K562 (cell line): ENCODE data around the gene BRPF1. TPM values are rescaled to one million over a fixed set of nuclear protein-coding genes. Genes with fewer than 3 reads are reported as not detected.

Experiments
- ATAC-seq: fragments of 200-7000 bp; cut with Tn5 transposase; 3 replicates; pipeline ENCODE4 v1.9.1; 2020; ENCODE audit warnings: moderate library complexity
- BruUV-seq: library from RNA; stranded (reverse); fragments of 400-500 nt; replicated peaks from 2 replicates; lab custom pipeline; 2021; lab: Mats Ljungman, UMichigan
- CTCF ChIA-PET: fragments of 300-600 bp; formaldehyde crosslinking; extraction: SDS; loops from one replicate; lab custom pipeline; 2021; ENCODE audit warnings: low intra/inter-chr PET ratio; lab: Yijun Ruan, JAX
- POLR2A ChIA-PET: fragments of 300-600, 350-650 bp; sonication (Branson Sonifier 250); formaldehyde crosslinking; extraction: SDS; loops from one replicate; lab custom pipeline; 2021; ENCODE audit warnings: antibody characterized with exemption, inconsistent platforms; lab: Yijun Ruan, JAX
- DNase-seq, 4 experiments: peaks; one replicate each; pipeline versions ENCODE4 v3.0.0 to v3.0.0-alpha.2; 2011 to 2018; ENCODE audit warnings: low spot score in 3 of 4, mixed read lengths in 3 of 4; ENCODE audit errors: extremely low read depth in 1 of 4
- FAIRE-seq: peaks from 2 replicates; lab custom pipeline; 2011; peaks lifted over from hg19 to GRCh38; lab: Jason Lieb, UNC
- H2AFZ ChIP-seq: 2 replicates; pipeline ENCODE4 v1.6.0; 2011; ENCODE audit warnings: low read depth, low read length, control low read depth, inconsistent platforms
- H3K27ac ChIP-seq: fragments of 200-600 bp; 3 replicates; pipeline ENCODE4 v1.8.0; 2011; ENCODE audit warnings: low read depth, mild to moderate bottlenecking, control low read depth, inconsistent platforms, low read length, moderate library complexity, mixed read lengths; ENCODE audit errors: extremely low read depth
- H3K27me3 ChIP-seq, 2 experiments: fragments of 300-600 bp in 1 of 2; 2 replicates in 1 of 2; 3 replicates in 1 of 2; pipeline versions ENCODE4 v1.6.0 to v1.8.0; 2011; ENCODE audit warnings: inconsistent platforms in 2 of 2, low read length in 2 of 2, mild to moderate bottlenecking in 1 of 2, mixed read lengths in 1 of 2, moderate library complexity in 1 of 2; ENCODE audit not compliant: control insufficient read depth in 2 of 2, insufficient read depth in 2 of 2
- H3K36me3 ChIP-seq: fragments of 300-600 bp; 3 replicates; pipeline ENCODE4 v1.8.0; 2011; ENCODE audit warnings: mild to moderate bottlenecking, low read length, inconsistent platforms; ENCODE audit not compliant: control insufficient read depth, insufficient read depth
- H3K4me1 ChIP-seq, 2 experiments: fragments of 200-600 bp in 1 of 2; replicated peaks in 1 of 2; 2 replicates in 1 of 2; 3 replicates in 1 of 2; pipeline versions ENCODE4 v1.5.1 to v1.8.0; 2011; ENCODE audit warnings: inconsistent platforms in 2 of 2, low read length in 2 of 2, mild to moderate bottlenecking in 1 of 2, mixed read lengths in 1 of 2, moderate library complexity in 1 of 2; ENCODE audit not compliant: control insufficient read depth in 2 of 2, insufficient read depth in 2 of 2
- H3K4me2 ChIP-seq: 2 replicates; pipeline ENCODE4 v1.6.1; 2011; ENCODE audit warnings: low read length, control low read depth, inconsistent platforms, mixed read lengths; ENCODE audit not compliant: insufficient read depth
- H3K4me3 ChIP-seq: fragments of 200-600 bp; sonication (generic), shearing (Covaris generic); 2 replicates; pipeline ENCODE4 v1.5.1; 2016; ENCODE audit warnings: control low read depth, inconsistent platforms
- H3K79me2 ChIP-seq: fragments of 200-600 bp; 3 replicates; pipeline ENCODE4 v1.8.0; 2011; ENCODE audit warnings: low read length, inconsistent platforms; ENCODE audit not compliant: control insufficient read depth, insufficient read depth
- H3K9ac ChIP-seq, 2 experiments: 2 replicates each; pipeline versions ENCODE4 v1.6.0 to v1.6.1; 2011; ENCODE audit warnings: low read depth in 2 of 2, low read length in 2 of 2, control low read depth in 1 of 2, inconsistent platforms in 1 of 2, mild to moderate bottlenecking in 1 of 2, mixed read lengths in 1 of 2; ENCODE audit not compliant: insufficient read depth in 1 of 2
- H3K9me1 ChIP-seq: one replicate; pipeline ENCODE4 v1.6.0; 2011; ENCODE audit warnings: inconsistent platforms, mild to moderate bottlenecking, low read length, moderate library complexity; ENCODE audit not compliant: control insufficient read depth, insufficient read depth
- H3K9me3 ChIP-seq: replicated peaks from 2 replicates; pipeline ENCODE4 v1.5.1; 2011; ENCODE audit warnings: low read depth, low read length, inconsistent platforms; ENCODE audit not compliant: control insufficient read depth, insufficient read depth
- H4K20me1 ChIP-seq: replicated peaks from 2 replicates; pipeline ENCODE4 v1.6.1; 2011; ENCODE audit warnings: low read length, inconsistent platforms, mixed read lengths; ENCODE audit not compliant: control insufficient read depth, insufficient read depth
- ATF4 ChIP-seq: fragments of 450-650 bp; formaldehyde crosslinking; IDR thresholded peaks from 2 replicates; pipeline ENCODE4 v1.4.0; 2022; ENCODE audit warnings: mild to moderate bottlenecking, moderate library complexity
- CBX3 ChIP-seq, 2 experiments: IDR thresholded peaks; 1 replicate in 1 of 2; 2 replicates in 1 of 2; pipeline ENCODE4 v1.6.1; 2012; ENCODE audit warnings: inconsistent platforms in 2 of 2, low read length in 2 of 2, borderline replicate concordance in 1 of 2, control low read depth in 1 of 2
- HMGN3 ChIP-seq: IDR thresholded peaks from 2 replicates; pipeline ENCODE4 v1.6.1; 2011; ENCODE audit warnings: borderline replicate concordance, low read depth, mild to moderate bottlenecking, mixed read lengths, low read length; ENCODE audit not compliant: insufficient read length; ENCODE audit errors: extremely low read depth
- MTA3 ChIP-seq: fragments of 450-650 bp; formaldehyde crosslinking; IDR thresholded peaks from 2 replicates; pipeline ENCODE4 v1.6.1; 2017; ENCODE audit warnings: mild to moderate bottlenecking, borderline replicate concordance
- NEUROD1 ChIP-seq: fragments of 150-350 bp; IDR thresholded peaks from 2 replicates; pipeline ENCODE4 v1.6.1; 2014; ENCODE audit warnings: borderline replicate concordance, low read length, low read depth; ENCODE audit not compliant: partially characterized antibody
- NONO ChIP-seq, 2 experiments: fragments of 200-400 bp in 1 of 2; fragments of 450-650 bp in 1 of 2; formaldehyde crosslinking in 1 of 2; IDR thresholded peaks; 2 replicates each; pipeline ENCODE4 v1.6.1; 2017; ENCODE audit warnings: low read depth in 2 of 2, mild to moderate bottlenecking in 2 of 2, moderate library complexity in 2 of 2, low read length in 1 of 2
- POLR2G ChIP-seq: fragments of 200-400 bp; formaldehyde crosslinking; IDR thresholded peaks from 2 replicates; pipeline ENCODE4 v1.6.1; 2017; ENCODE audit warnings: low read depth, mild to moderate bottlenecking, antibody characterized with exemption, low read length, moderate library complexity
- ZFPM2 ChIP-seq: fragments of 250-450 bp; sonication (Bioruptor Pico); IDR thresholded peaks from 2 replicates; pipeline ENCODE4 v1.5.1; 2022; ENCODE audit warnings: mild to moderate bottlenecking
- ZKSCAN1 ChIP-seq: fragments of 150-350 bp; IDR thresholded peaks from 2 replicates; pipeline ENCODE4 v1.6.1; 2016; ENCODE audit warnings: low read depth, low read length
- ZNF134 ChIP-seq: fragments of 250-450 bp; sonication (Bioruptor Pico); conservative IDR thresholded peaks from 2 replicates; pipeline ENCODE4 v1.4.0; 2020
- ZNF354B ChIP-seq: fragments of 250-450 bp; sonication (Bioruptor Pico); IDR thresholded peaks from 2 replicates; pipeline ENCODE4 v1.4.0; 2020
- ZSCAN32 ChIP-seq: fragments of 450-650 bp; formaldehyde crosslinking; IDR thresholded peaks from 2 replicates; pipeline ENCODE4 v1.4.0; 2020; ENCODE audit warnings: mild to moderate bottlenecking, moderate library complexity
- WGBS: fragments of 100-300 bp; shearing (Covaris generic); methylation state at CpG from one replicate; pipeline ENCODE4 v1.1.6; 2016; ENCODE audit warnings: low coverage, mixed read lengths; ENCODE audit not compliant: insufficient coverage; ENCODE audit errors: missing lambda C conversion rate; 5-methylcytosine and 5-hydroxymethylcytosine counted together
- in situ Hi-C: fragments of 300-500 bp; cut with MboI; formaldehyde crosslinking; loops from 4 replicates; pipeline ENCODE4 v1.15.0; 2018; ENCODE audit warnings: inconsistent platforms, mixed read lengths
- intact Hi-C: fragments of 100-400 bp; cut with micrococcal nuclease; formaldehyde crosslinking; loops from 2 replicates; pipeline ENCODE4 v1.14.2; 2022
- polyA plus RNA-seq, 8 experiments: library from polyadenylated mRNA; depleted of rRNA in 4 of 8; stranded (reverse) in 5 of 8; unstranded in 3 of 8; fragments of >200 nt; fragmentation: Nextera tagmentation in 2 of 8; fragmentation: Illumina TruSeq in 1 of 8; extraction: Ambion mirVana in 2 of 8; extraction: Trizol in 1 of 8; gene quantifications; 2 replicates each; pipeline versions ENCODE4 v1.2.1 to v1.2.3, GENCODE V29; 2011 to 2014; ENCODE audit warnings: inconsistent platforms in 1 of 8, missing spikeins in 1 of 8
- total RNA-seq, 7 experiments: library from RNA; depleted of rRNA in 6 of 7; stranded (reverse); fragments of >200 nt in 6 of 7; fragmentation: Illumina TruSeq in 2 of 7; extraction: Trizol in 2 of 7; gene quantifications; 2 replicates each; pipeline versions ENCODE4 v1.2.1 to v1.2.3, GENCODE V29; 2011 to 2021; ENCODE audit warnings: low replicate concordance in 1 of 7
- TF ChIP-seq, protein P1 (sequence below): fragments of 450-650 bp; IDR thresholded peaks from 2 replicates; pipeline ENCODE4 v1.6.1; 2016; ENCODE audit warnings: borderline replicate concordance
- TF ChIP-seq, protein P2 (sequence below): sonication (generic); formaldehyde crosslinking; IDR thresholded peaks from 2 replicates; pipeline ENCODE4 v1.8.1; 2022; ENCODE audit warnings: missing genetic modification reagents
- TF ChIP-seq, protein P3 (sequence below): fragments of 250-450 bp; sonication (Bioruptor Pico); IDR thresholded peaks from 2 replicates; pipeline ENCODE4 v1.6.1; 2021; ENCODE audit warnings: mild to moderate bottlenecking

Gene BRPF1
- total and polyA plus RNA-seq, 9 of the 15 experiments (the other 6 are each of a cell fraction or from before 2014, with no cell fraction given): 1.1 to 40.2 (median 23.5) TPM

GRCh38 chr3:9792405-9793160 is 61.0 kb downstream of the BRPF1 start, which contains the start of the genes ARPC4 and TADA3:
Gene ARPC4 (plus strand): TSS chr3:9793082. CDS start chr3:9793122, 40 bp downstream.
Gene TADA3 (minus strand): TSS chr3:9792473. CDS start chr3:9791466, 1,007 bp downstream.
- intact Hi-C loops: loop anchor here (1.0 to 10.0 kb wide), 3 partner anchors 42 to 288 kb away; no protein-coding TSS in a partner anchor
- Histone ChIP-seq H3K4me1 (peaks cover 15% of the 10 kb centered on the region in 2 experiments; a peak in 4 of 5 replicates), H3K36me3 (peaks cover 74% of the 10 kb centered on the region), H3K9me3 (no peaks in the 10 kb centered on the region), H4K20me1 (peaks cover 3% of the 10 kb centered on the region; the same call in 1 of the 2 replicates), H3K79me2 (peaks cover 68% of the 10 kb centered on the region), H3K4me2 (peak within 1 kb of the TSS; percentile 100), H3K27ac (peak within 1 kb of the TSS; percentile 100), H3K9ac (peak within 1 kb of the TSS; percentile 94 to 100), H2AFZ (peak within 1 kb of the TSS; percentile 97), H3K4me3 (peak within 1 kb of the TSS; percentile 99), H3K9me1 (peaks cover 3% of the 10 kb centered on the region), H3K27me3 (no peaks in the 10 kb centered on the region)
- POLR2A ChIA-PET: interaction anchor here (0.5 to 2.9 kb wide), 25 partner anchors 9 to 528 kb away, joined by 3 to 49 read pairs (median 4); partner anchors contain the start of genes BRPF1, OGG1, RPUSD3 and SEC13
- ATAC-seq: peak; percentile 92
- CTCF ChIA-PET: interaction anchor here (0.7 kb wide), 1 partner anchor 248 kb away, joined by 3 read pairs; no protein-coding TSS in a partner anchor
- in situ Hi-C loops: no loop called here
- BruUV-seq: no TSS peak
- DNase-seq: peak; percentile 95 to 97 (median 96)
- FAIRE-seq: peak; percentile 91
- under 1% methylated on average over 58 of the region's 65 CpGs for WGBS
- peak; percentile 92 for TF ChIP-seq HMGN3
- 0 out of 3 replicates have a peak, but pooled peaks of 1 of the 2 experiments have one; percentile 28 for TF ChIP-seq CBX3 (IDR thresholded peaks at IDR 0.05; ENCODE audit: borderline replicate concordance in 1 of 2, low read length in 2 of 2)
- 0 out of 2 replicates have a peak, but pooled peaks have one; percentile 43 for TF ChIP-seq ZNF354B (CRISPR knock-in tag)
- TF ChIP-seq MTA3: peak; percentile 41; the same call in 1 of the 2 replicates
- TF ChIP-seq NEUROD1: peak; percentile 74
- TF ChIP-seq ZNF134: peak; percentile 43; the same call in 1 of the 2 replicates
- TF ChIP-seq, protein P1, sequence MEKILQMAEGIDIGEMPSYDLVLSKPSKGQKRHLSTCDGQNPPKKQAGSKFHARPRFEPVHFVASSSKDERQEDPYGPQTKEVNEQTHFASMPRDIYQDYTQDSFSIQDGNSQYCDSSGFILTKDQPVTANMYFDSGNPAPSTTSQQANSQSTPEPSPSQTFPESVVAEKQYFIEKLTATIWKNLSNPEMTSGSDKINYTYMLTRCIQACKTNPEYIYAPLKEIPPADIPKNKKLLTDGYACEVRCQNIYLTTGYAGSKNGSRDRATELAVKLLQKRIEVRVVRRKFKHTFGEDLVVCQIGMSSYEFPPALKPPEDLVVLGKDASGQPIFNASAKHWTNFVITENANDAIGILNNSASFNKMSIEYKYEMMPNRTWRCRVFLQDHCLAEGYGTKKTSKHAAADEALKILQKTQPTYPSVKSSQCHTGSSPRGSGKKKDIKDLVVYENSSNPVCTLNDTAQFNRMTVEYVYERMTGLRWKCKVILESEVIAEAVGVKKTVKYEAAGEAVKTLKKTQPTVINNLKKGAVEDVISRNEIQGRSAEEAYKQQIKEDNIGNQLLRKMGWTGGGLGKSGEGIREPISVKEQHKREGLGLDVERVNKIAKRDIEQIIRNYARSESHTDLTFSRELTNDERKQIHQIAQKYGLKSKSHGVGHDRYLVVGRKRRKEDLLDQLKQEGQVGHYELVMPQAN: peak; percentile 56; the same call in 1 of the 2 replicates
- TF ChIP-seq POLR2G: peak; percentile 95
- no peak for TF ChIP-seq ZSCAN32 (CRISPR knock-in tag)
- no peak for TF ChIP-seq ZFPM2 (CRISPR knock-in tag)
- peak; percentile 11; the same call in 1 of the 2 replicates for TF ChIP-seq ATF4 (CRISPR knock-in tag)
- TF ChIP-seq, protein P2, sequence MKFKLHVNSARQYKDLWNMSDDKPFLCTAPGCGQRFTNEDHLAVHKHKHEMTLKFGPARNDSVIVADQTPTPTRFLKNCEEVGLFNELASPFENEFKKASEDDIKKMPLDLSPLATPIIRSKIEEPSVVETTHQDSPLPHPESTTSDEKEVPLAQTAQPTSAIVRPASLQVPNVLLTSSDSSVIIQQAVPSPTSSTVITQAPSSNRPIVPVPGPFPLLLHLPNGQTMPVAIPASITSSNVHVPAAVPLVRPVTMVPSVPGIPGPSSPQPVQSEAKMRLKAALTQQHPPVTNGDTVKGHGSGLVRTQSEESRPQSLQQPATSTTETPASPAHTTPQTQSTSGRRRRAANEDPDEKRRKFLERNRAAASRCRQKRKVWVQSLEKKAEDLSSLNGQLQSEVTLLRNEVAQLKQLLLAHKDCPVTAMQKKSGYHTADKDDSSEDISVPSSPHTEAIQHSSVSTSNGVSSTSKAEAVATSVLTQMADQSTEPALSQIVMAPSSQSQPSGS (CRISPR knock-in tag): no peak
- 0 out of 2 replicates have a peak, but pooled peaks have one; percentile 6 for TF ChIP-seq ZKSCAN1
- peak in 1 of 2 experiments; percentile 100; a peak in 2 of 4 replicates for TF ChIP-seq NONO (IDR thresholded peaks at IDR 0.05; ENCODE audit: low read depth in 2 of 2, low read length in 1 of 2)
- TF ChIP-seq, protein P3, sequence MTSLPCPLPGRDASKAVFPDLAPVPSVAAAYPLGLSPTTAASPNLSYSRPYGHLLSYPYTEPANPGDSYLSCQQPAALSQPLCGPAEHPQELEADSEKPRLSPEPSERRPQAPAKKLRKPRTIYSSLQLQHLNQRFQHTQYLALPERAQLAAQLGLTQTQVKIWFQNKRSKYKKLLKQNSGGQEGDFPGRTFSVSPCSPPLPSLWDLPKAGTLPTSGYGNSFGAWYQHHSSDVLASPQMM (CRISPR knock-in tag): no peak
